ENCODE results near the gene NFATC3. TPM values are rescaled to one million over a fixed set of nuclear protein-coding genes. Genes with fewer than 3 reads are reported as not detected.

NFATC3 gene
- total RNA-seq, 4 donors from 2014 or later, result 22.6 to 74.0 (median 48.4) TPM

DNA sequence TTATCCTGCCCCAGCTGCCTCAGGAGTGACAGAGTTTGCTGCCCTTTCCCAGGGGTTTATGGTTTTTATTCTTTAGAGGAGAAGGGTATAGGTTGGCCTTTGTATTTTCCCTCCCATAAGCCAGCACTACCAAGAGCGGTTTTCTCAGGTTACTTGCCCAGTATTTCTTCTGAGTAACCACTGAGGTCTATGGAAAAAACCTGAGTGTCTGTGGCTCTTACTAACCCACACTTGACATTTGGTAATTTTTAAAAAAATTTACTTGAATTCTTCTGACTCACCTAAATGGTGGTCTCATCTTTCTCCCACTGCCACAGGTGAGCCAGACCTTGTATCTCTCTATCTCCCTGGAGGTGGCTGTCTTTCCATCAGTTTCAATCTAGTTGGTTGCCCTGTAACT is 185.2 kb downstream of the NFATC3 start:
- no peaks in the 10 kb centered on the region for H3K4me1 ChIP-seq
- intact Hi-C loops (cut with DNase I; ENCODE audit: low total_unique reads), result no loop called here
- TF ChIP-seq, protein P1, sequence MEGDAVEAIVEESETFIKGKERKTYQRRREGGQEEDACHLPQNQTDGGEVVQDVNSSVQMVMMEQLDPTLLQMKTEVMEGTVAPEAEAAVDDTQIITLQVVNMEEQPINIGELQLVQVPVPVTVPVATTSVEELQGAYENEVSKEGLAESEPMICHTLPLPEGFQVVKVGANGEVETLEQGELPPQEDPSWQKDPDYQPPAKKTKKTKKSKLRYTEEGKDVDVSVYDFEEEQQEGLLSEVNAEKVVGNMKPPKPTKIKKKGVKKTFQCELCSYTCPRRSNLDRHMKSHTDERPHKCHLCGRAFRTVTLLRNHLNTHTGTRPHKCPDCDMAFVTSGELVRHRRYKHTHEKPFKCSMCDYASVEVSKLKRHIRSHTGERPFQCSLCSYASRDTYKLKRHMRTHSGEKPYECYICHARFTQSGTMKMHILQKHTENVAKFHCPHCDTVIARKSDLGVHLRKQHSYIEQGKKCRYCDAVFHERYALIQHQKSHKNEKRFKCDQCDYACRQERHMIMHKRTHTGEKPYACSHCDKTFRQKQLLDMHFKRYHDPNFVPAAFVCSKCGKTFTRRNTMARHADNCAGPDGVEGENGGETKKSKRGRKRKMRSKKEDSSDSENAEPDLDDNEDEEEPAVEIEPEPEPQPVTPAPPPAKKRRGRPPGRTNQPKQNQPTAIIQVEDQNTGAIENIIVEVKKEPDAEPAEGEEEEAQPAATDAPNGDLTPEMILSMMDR (IDR thresholded peaks at IDR 0.05), result no peak
- no peak for TF ChIP-seq POLR2A (IDR thresholded peaks at IDR 0.05)

DNA sequence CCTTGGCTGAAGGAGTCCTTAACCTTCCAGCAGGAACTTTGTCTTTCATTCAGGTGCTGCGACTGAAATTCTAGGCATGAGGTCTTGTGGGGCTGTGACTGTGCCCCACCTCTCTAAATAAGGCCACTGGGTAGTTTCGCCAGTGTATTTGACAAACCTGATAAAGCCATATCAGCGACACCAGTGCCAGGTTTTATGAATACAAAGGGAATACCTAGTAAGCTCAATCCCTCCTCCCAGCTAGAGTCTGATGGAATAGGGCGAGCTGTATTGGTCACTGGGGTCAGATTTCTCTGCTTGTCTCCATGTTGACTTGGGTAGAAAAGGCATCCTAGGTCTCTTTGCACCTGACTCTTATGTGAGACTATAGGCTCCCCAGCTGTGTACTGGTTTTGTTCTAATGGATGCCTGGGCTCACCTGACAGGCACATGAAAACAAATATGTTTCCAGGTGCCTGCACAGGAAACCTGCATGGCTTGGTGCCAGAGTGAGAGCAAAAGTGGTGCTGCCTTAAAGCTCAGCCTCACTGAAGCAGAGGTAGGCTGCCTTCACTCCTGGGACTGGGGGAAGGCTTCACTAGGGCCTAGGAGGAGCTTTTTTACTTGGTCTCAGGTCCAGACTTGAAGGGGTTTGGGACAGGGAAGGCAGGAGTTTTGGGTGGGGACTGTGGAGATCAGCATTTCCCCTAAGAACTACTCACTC is 187.5 kb downstream of the NFATC3 start:
- H3K4me1 ChIP-seq, result no peaks in the 10 kb centered on the region
- no peaks in the 10 kb centered on the region for H3K9me3 ChIP-seq
- H3K27me3 ChIP-seq, result no peaks in the 10 kb centered on the region
- no peaks in the 10 kb centered on the region for H3K36me3 ChIP-seq
- H3K27ac ChIP-seq, result no peak overlapping the region
- DNase-seq, result no peak
- no peak overlapping the region for H3K4me3 ChIP-seq
- intact Hi-C loops (cut with DNase I; ENCODE audit: low total_unique reads), result no loop called here
- TF ChIP-seq POLR2A (IDR thresholded peaks at IDR 0.05), result no peak
- TF ChIP-seq, protein P1 (IDR thresholded peaks at IDR 0.05), result no peak

More for the DNA sequence above, 185.2 kb downstream of the NFATC3 start:
- no peak for DNase-seq
- no peaks in the 10 kb centered on the region for H3K27me3 ChIP-seq
- no peaks in the 10 kb centered on the region for H3K9me3 ChIP-seq
- H3K36me3 ChIP-seq, result no peaks in the 10 kb centered on the region
- no peak overlapping the region for H3K27ac ChIP-seq
- no peak overlapping the region for H3K4me3 ChIP-seq

DNA sequence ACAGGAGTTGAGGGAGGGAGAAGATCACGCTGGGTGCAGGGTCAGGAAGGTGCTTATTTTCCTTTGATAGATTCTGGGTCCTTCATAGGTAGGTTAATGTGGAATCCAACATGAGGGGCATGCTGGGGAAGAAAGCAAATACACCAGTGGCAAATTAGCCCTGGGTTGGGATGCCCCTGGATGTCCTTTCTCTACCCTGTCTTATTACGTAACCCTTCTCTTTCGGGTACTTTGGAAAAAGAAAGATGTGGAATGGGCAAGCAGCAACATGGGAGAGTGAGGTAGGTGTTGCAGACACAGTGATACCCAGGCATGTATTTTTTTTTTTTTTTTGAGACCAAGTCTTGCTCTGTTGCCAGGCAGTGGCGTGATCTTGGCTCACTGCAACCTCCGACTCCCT is 188.3 kb downstream of the NFATC3 start:
- H3K27ac ChIP-seq, result no peak overlapping the region
- no peaks in the 10 kb centered on the region for H3K36me3 ChIP-seq
- no peak for DNase-seq
- H3K9me3 ChIP-seq, result no peaks in the 10 kb centered on the region
- no peaks in the 10 kb centered on the region for H3K4me1 ChIP-seq
- no peaks in the 10 kb centered on the region for H3K27me3 ChIP-seq
- H3K4me3 ChIP-seq, result no peak overlapping the region
- intact Hi-C loops (cut with DNase I; ENCODE audit: low total_unique reads), result no loop called here
- TF ChIP-seq POLR2A (IDR thresholded peaks at IDR 0.05), result no peak
- TF ChIP-seq, protein P1 (IDR thresholded peaks at IDR 0.05), result no peak

DNA sequence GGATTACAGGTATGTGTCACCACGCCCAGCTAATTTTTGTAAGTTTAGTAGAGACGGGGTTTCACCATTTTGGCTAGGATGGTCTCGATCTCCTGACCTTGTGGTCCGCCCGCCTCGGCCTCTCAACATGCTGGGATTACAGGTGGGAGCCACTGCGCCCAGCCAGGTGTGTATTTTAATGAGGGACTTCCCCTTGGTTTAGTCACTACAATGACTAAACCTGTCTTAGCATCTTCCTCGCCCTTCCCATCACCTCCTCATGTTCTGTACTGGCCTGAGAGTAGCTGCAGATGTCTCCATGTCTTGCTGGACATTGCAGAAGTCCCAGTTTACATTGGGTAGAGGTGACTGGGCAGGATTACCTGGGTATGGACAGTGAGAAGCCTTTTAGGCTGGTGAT is 188.7 kb downstream of the NFATC3 start:
- H3K27me3 ChIP-seq, result no peaks in the 10 kb centered on the region
- TF ChIP-seq, protein P1 (IDR thresholded peaks at IDR 0.05), result no peak
- TF ChIP-seq POLR2A (IDR thresholded peaks at IDR 0.05), result no peak
- DNase-seq, result no peak
- H3K27ac ChIP-seq, result no peak overlapping the region
- no peaks in the 10 kb centered on the region for H3K9me3 ChIP-seq
- H3K4me1 ChIP-seq, result no peaks in the 10 kb centered on the region
- H3K36me3 ChIP-seq, result no peaks in the 10 kb centered on the region
- no peak overlapping the region for H3K4me3 ChIP-seq
- intact Hi-C loops (cut with DNase I; ENCODE audit: low total_unique reads), result no loop called here

DNA sequence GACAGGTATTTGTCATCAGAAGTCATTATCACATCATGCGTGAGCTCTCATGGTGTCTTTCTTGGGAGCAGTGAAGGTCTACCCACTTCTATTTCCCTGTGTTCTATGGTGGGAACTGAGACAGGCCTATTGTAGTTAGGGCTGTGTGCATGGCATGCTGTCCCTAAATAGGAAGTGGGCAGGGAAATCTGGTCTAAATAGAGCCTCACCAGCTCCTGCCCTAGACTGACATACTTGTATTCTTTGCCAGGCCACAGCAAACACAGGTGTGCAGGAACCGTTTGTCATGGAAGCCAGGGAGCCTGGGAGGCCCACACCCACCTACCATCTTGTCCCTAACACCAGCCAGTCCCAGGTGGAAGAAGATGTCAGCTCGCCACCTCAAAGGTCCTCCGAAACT is 189.3 kb downstream of the NFATC3 start:
- no peaks in the 10 kb centered on the region for H3K4me1 ChIP-seq
- intact Hi-C loops (cut with DNase I; ENCODE audit: low total_unique reads), result no loop called here
- H3K36me3 ChIP-seq, result no peaks in the 10 kb centered on the region

More for the DNA sequence above, 189.3 kb downstream of the NFATC3 start:
- Histone ChIP-seq H3K9me3 (no peaks in the 10 kb centered on the region), H3K27ac (no peak overlapping the region), H3K27me3 (no peaks in the 10 kb centered on the region), H3K4me3 (no peak overlapping the region)
- TF ChIP-seq POLR2A (IDR thresholded peaks at IDR 0.05), result no peak
- TF ChIP-seq, protein P1 (IDR thresholded peaks at IDR 0.05), result no peak
- DNase-seq, result no peak

All from uterus (tissue), 4 donors.